PC-9 (cell line): ENCODE measurements around the gene DOCK3.

ENCODE experiments used
- EZH2 ChIP-seq: fragments of 200-600 bp; sonication (generic); IDR thresholded peaks from 2 replicates; pipeline ENCODE4 v1.8.0; 2017; ENCODE audit warnings: antibody characterized with exemption, low read depth
- TF ChIP-seq, protein P1 (sequence below): fragments of 200-600 bp; sonication (generic); conservative IDR thresholded peaks from 2 replicates; pipeline ENCODE4 v1.6.1; 2017; ENCODE audit warnings: mixed run types, antibody characterized with exemption, mild to moderate bottlenecking, moderate library complexity

DNA sequence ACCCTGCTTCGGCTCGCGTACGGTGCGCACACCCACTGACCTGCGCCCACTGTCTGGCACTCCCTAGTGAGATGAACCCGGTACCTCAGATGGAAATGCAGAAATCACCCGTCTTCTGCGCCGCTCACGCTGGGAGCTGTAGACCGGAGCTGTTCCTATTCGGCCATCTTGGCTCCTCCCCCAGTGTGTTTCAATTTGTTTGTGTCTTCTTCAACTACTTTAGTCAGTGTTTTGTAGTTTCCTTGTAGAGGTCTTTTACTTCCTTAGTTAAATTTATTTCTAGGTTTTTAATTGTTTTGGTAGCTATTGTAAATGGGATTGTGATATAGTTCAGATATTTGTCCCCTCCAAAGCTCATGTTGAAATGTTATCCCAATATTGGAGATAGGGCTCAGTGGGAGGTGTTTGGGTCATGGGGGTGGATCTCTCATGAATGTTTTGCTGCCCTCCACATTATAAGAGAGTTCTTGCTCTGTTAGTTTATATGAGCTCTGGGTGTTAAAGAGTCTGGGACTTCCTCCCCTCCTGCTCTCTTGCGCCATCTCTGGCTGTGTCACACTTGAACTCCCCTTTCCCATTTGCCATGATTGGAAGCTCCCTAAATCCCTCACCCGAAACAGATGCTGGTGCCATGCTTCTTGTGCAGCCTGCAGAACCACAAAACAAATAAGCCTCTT, 304.4 kb downstream of the DOCK3 start:
- TF ChIP-seq, protein P1, sequence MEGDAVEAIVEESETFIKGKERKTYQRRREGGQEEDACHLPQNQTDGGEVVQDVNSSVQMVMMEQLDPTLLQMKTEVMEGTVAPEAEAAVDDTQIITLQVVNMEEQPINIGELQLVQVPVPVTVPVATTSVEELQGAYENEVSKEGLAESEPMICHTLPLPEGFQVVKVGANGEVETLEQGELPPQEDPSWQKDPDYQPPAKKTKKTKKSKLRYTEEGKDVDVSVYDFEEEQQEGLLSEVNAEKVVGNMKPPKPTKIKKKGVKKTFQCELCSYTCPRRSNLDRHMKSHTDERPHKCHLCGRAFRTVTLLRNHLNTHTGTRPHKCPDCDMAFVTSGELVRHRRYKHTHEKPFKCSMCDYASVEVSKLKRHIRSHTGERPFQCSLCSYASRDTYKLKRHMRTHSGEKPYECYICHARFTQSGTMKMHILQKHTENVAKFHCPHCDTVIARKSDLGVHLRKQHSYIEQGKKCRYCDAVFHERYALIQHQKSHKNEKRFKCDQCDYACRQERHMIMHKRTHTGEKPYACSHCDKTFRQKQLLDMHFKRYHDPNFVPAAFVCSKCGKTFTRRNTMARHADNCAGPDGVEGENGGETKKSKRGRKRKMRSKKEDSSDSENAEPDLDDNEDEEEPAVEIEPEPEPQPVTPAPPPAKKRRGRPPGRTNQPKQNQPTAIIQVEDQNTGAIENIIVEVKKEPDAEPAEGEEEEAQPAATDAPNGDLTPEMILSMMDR = no peak; the same call in 1 of the 2 replicates
- no peak for TF ChIP-seq EZH2
